ENCODE data around the gene KSR2.
"Not testable (repeated sequence)": the region's sequence is repeated elsewhere in the genome, so short reads cannot be mapped to it uniquely, and the experiment has no call there.

The KSR2 gene

GRCh38 chr12:118011961-118012360 lies 43.2 kb upstream of the KSR2 start:
- DNase-seq (ENCODE audit: insufficient read length, low spot score) (no peak), FAIRE-seq (no peak)
- no peak for TF ChIP-seq CTCF (IDR thresholded peaks at IDR 0.05; ENCODE audit: insufficient read depth, missing control alignments)

GRCh38 chr12:118011377-118011776 lies 42.6 kb upstream of the KSR2 start:
- no peak for FAIRE-seq
- TF ChIP-seq CTCF (IDR thresholded peaks at IDR 0.05; ENCODE audit: insufficient read depth, missing control alignments) = no peak
- DNase-seq (ENCODE audit: insufficient read length, low spot score) = no peak

- no peak for TF ChIP-seq CTCF (IDR thresholded peaks at IDR 0.05; ENCODE audit: insufficient read depth, missing control alignments)
- no peak for FAIRE-seq
- no peak for DNase-seq (ENCODE audit: insufficient read length, low spot score)
Measured at GRCh38 chr12:118010903-118011302, 42.1 kb upstream of the KSR2 start.

- not testable (repeated sequence) for DNase-seq (ENCODE audit: insufficient read length, low spot score); FAIRE-seq
Measured at GRCh38 chr12:117999806-118000205, 31.0 kb upstream of the KSR2 start.

- DNase-seq (ENCODE audit: insufficient read length, low spot score) (no peak), FAIRE-seq (no peak)
- TF ChIP-seq CTCF (IDR thresholded peaks at IDR 0.05; ENCODE audit: insufficient read depth, missing control alignments) = no peak
Measured at GRCh38 chr12:117998719-117999118, 29.9 kb upstream of the KSR2 start.

GRCh38 chr12:117994551-117995438 lies 26.0 kb upstream of the KSR2 start:
- no peak for FAIRE-seq
- DNase-seq (ENCODE audit: insufficient read length, low spot score) = no peak
- no peak for TF ChIP-seq CTCF (IDR thresholded peaks at IDR 0.05; ENCODE audit: insufficient read depth, missing control alignments)

GRCh38 chr12:117986705-117987469 lies 18.1 kb upstream of the KSR2 start:
- no peak for TF ChIP-seq CTCF (IDR thresholded peaks at IDR 0.05; ENCODE audit: insufficient read depth, missing control alignments)

More at GRCh38 chr12:117986705-117987469, 18.1 kb upstream of the KSR2 start:
- FAIRE-seq (no peak), DNase-seq (ENCODE audit: insufficient read length, low spot score) (no peak)

Data from D721Med (cell line).